Activated naive CD4-positive, alpha-beta T cell treated with anti-CD3 and anti-CD28 coated beads, Interleukin-2, amount 50 U/mL, for 24 hours (primary cell): ENCODE results near the gene MTFMT.
"Not testable (repeated sequence)": the region's sequence is repeated elsewhere in the genome, so short reads cannot be mapped to it uniquely, and the experiment has no call there.

Experiments used
- H3K27ac Mint-ChIP-seq: one replicate; pipeline ENCODE4 v1.8.0; 2021; ENCODE audit warnings: mild to moderate bottlenecking, mixed read lengths
- H3K27me3 Mint-ChIP-seq: one replicate; pipeline ENCODE4 v1.8.0; 2021; ENCODE audit warnings: mixed read lengths
- H3K36me3 Mint-ChIP-seq: one replicate; pipeline ENCODE4 v1.8.0; 2021; ENCODE audit warnings: mixed read lengths
- H3K4me1 Mint-ChIP-seq: one replicate; pipeline ENCODE4 v1.8.0; 2021; ENCODE audit warnings: mixed read lengths
- H3K4me3 Mint-ChIP-seq: one replicate; pipeline ENCODE4 v1.8.0; 2021; ENCODE audit warnings: mild to moderate bottlenecking, mixed read lengths
- H3K9me3 Mint-ChIP-seq: one replicate; pipeline ENCODE4 v1.8.0; 2021; ENCODE audit warnings: mixed read lengths

The MTFMT gene

DNA sequence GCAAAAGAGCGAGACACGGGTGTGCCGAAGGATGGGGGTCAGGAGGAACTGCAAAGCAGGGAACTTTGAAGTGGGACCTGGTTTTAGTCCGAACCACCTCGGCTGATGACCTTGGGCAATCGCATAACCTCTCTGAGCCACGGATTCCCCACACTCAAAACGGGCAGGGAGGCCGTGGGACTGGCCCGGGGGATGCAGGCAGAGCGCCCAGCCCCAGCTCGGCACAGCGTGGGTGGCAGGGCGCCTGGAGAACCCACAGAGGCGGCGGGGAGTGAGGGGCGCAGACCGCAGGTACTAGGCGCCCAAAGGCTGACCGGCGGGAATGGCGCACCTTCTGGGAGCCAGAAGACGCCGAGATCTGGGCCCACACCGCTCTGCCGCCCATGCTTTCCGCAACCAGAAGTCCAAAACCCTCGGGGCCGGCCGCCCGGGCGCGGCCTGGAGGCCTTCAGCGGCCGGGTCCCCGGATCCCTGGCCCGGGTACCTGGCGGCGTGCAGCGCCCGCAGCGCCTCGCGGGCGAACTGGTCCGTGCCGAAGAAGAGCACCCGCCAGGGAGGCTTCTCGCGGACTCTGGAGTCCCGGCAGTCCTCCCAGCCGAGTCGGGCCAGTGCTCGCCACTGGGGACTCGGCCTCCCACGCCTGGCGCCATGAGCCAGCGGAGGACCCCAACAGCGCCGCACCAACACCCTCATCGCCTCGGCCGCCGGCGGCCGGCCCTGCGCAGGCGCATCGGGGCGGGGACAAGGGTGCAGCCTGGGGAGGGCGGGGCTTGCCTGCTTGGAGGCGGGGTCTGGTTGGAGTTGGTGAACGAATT, at the start of gene MTFMT:
TSS of gene MTFMT (minus strand) at position 719 of the 815 bp plus-strand sequence. CDS start at position 693, 26 bp downstream.
- H3K9me3 Mint-ChIP-seq: no peaks in the 10 kb centered on the region
- peak within 1 kb of the TSS; percentile 92 for H3K4me3 Mint-ChIP-seq
- peaks cover 9% of the 10 kb centered on the region for H3K36me3 Mint-ChIP-seq
- peaks cover 2% of the 10 kb centered on the region for H3K27me3 Mint-ChIP-seq
- peak within 1 kb of the TSS; percentile 75 for H3K27ac Mint-ChIP-seq
- peaks cover 18% of the 10 kb centered on the region for H3K4me1 Mint-ChIP-seq

DNA sequence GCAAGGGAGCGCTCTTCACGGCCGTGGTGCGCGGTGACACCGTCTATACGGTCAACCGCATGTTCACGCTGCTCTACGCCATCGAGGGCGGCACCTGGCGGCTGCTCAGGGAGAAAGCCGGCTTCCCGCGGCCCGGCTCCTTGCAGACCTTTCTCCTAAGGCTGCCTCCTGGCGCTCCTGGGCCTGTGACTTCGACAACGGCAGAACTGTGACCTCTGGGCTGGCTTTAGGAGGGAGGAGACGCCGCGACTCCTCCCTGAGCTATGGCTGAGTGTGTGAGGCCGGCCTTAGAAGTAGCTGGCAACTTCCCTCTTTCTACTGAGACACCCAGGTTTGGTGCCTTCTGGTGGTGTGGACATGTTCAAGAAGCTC, 48.5 kb upstream of the MTFMT start:
- H3K27ac Mint-ChIP-seq: no peak overlapping the region
- H3K4me3 Mint-ChIP-seq: peak overlapping the region; percentile 44

DNA sequence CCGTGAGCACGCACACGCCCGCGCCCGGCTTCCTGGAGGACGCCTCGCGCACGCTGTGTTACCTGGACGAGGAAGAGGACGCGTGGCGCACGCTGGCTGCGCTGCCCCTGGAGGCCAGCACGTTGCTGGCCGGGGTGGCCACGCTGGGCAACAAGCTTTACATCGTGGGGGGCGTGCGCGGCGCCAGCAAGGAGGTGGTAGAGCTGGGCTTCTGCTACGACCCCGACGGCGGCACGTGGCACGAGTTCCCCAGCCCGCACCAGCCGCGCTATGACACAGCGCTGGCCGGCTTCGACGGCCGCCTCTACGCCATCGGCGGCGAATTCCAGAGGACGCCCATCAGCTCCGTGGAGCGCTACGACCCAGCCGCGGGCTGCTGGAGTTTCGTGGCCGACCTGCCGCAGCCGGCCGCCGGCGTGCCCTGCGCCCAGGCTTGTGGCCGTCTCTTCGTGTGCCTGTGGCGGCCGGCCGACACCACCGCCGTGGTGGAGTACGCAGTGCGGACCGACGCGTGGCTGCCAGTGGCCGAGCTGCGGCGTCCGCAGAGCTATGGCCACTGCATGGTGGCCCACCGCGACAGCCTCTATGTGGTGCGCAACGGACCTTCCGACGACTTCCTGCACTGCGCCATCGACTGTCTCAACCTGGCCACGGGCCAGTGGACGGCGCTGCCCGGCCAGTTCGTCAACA, 48.0 kb upstream of the MTFMT start:
- peaks cover 17% of the 10 kb centered on the region for H3K27me3 Mint-ChIP-seq
- peak overlapping the region; percentile 44 for H3K4me3 Mint-ChIP-seq
- H3K27ac Mint-ChIP-seq: no peak overlapping the region
- H3K36me3 Mint-ChIP-seq: no peaks in the 10 kb centered on the region
- H3K9me3 Mint-ChIP-seq: no peaks in the 10 kb centered on the region
- peaks cover 17% of the 10 kb centered on the region for H3K4me1 Mint-ChIP-seq

More for the DNA sequence above, 48.5 kb upstream of the MTFMT start:
- Mint-ChIP-seq H3K4me1 (peaks cover 22% of the 10 kb centered on the region), H3K36me3 (no peaks in the 10 kb centered on the region), H3K27me3 (peaks cover 17% of the 10 kb centered on the region), H3K9me3 (no peaks in the 10 kb centered on the region)

DNA sequence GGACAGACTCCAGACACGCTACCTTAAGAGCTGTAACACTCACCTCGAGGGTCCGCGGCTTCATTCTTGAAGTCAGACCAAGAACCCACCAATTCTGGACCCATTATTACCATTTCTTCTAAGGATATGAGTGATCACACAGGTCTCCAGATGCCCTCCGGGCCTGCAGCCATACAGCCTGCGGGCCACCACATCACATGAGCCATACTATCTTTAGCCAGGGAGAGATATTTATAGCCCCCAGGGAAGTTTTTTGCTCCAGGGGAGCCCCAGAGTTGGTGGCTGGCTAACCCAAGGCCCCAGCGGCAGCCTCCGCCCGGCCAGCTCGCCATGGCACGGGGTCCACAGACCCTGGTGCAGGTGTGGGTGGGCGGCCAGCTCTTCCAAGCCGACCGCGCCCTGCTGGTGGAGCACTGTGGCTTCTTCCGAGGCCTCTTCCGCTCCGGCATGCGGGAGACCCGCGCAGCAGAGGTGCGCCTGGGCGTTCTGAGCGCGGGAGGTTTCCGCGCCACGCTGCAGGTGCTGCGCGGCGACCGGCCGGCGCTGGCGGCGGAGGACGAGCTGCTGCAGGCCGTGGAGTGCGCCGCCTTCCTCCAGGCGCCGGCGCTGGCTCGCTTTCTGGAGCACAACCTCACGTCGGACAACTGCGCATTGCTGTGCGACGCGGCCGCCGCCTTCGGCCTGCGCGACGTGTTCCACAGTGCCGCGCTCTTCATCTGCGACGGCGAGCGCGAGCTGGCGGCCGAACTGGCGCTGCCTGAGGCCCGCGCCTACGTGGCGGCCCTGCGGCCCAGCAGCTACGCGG, 47.2 kb upstream of the MTFMT start, which contains the start of gene KBTBD13:
TSS of gene KBTBD13 (plus strand) at position 261 of the 805 bp plus-strand sequence. CDS start at position 331, 70 bp downstream.
- Mint-ChIP-seq H3K9me3 (no peaks in the 10 kb centered on the region), H3K4me3 (no peak within 1 kb of the TSS), H3K4me1 (peaks cover 10% of the 10 kb centered on the region), H3K36me3 (no peaks in the 10 kb centered on the region), H3K27me3 (peaks cover 17% of the 10 kb centered on the region), H3K27ac (no peak within 1 kb of the TSS)

DNA sequence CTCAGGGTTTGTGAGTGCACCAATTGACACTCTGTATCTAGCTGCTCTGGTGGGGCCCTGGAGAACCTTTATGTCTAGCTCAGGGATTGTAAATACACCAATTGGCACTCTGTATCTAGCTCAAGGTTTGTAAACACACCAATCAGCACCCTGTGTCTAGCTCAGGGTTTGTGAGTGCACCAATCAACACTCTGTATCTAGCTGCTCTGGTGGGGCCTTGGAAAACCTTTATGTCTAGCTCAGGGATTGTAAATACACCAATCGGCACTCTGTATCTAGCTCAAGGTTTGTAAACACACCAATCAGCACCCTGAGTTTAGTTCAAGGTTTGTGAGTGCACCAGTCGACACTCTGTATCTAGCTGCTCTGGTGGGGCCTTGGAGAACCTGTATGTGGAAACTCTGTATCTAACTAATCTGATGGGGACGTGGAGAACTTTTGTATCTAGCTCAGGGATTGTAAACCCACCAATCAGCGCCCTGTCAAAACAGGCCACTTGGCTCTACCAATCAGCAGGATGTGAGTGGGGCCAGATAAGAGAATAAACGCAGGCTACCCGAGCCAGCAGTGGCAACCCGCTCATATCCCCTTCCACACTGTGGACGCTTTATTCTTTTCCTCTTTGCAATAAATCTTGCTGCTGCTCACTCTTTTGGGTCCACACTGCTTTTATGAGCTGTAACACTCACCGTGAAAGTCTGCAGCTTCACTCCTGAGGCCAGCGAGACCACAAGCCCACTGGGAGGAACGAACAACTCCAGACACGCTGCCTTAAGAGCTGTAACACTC, 46.4 kb upstream of the MTFMT start:
- not testable (repeated sequence) for H3K4me1 Mint-ChIP-seq, H3K9me3 Mint-ChIP-seq, H3K27ac Mint-ChIP-seq, H3K36me3 Mint-ChIP-seq, H3K4me3 Mint-ChIP-seq
- peaks cover 17% of the 10 kb centered on the region for H3K27me3 Mint-ChIP-seq

DNA sequence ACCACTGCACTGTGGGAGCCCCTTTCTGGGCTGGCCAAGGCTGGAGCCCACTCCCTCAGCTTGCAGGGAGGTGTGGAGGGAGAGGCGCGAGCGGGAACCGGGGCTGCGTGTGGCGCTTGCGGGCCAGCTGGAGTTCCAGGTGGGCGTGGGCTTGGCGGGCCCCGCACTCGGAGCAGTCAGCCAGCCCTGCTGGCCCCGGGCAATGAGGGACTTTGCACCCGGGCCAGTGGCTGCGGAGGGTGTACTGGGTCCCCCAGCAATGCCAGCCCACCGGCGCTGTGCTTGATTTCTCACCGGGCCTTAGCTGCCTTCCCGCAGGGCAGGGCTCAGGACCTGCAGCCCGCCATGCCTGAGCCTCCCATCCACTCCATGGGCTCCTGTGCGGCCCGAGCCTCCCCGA, 45.5 kb upstream of the MTFMT start:
- not testable (repeated sequence) for H3K4me3 Mint-ChIP-seq, H3K36me3 Mint-ChIP-seq, H3K9me3 Mint-ChIP-seq, H3K4me1 Mint-ChIP-seq, H3K27ac Mint-ChIP-seq
- H3K27me3 Mint-ChIP-seq: peaks cover 17% of the 10 kb centered on the region

DNA sequence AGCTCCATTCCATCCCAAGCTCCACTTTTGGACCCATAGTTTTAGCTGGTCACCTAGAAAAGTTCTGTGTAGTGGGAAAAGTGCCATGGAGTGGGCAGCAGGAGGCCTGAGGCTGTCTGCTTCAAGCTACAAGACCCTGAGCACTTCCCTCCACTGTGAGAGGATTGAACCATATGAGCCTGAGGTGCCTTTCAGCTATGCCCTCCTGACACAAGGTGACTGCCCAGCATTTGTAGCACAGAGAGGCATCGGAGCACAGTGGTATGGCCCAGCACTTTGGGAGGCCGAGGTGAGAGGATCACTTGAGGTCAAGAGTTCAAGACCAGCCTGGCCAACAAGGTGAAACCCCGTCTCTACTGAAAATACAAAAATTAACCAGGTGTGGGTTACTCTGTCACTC, 43.2 kb upstream of the MTFMT start:
- Mint-ChIP-seq H3K4me3 (no peak overlapping the region), H3K9me3 (no peaks in the 10 kb centered on the region), H3K27me3 (peaks cover 11% of the 10 kb centered on the region), H3K36me3 (no peaks in the 10 kb centered on the region), H3K27ac (no peak overlapping the region), H3K4me1 (peaks cover 7% of the 10 kb centered on the region)

DNA sequence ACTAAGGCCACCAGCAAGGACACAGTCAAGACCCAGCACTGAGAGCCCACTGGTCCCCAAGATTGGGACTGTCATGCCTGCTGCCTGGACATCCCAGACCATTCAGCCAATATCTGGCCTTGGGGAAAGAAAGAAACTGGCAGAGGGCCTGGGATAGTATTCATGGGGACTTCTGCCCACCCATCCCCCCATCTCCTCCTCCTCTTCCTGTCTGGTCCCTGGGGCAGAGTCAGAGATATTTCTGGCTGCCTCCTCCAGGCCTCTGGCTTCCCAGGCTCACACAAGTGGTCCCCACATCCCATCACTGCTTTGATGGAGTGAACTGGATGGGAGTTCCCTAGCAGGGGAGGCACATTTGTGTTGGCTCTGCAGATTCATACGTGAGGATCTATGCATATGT, 42.6 kb upstream of the MTFMT start:
- H3K36me3 Mint-ChIP-seq: no peaks in the 10 kb centered on the region
- peaks cover 10% of the 10 kb centered on the region for H3K4me1 Mint-ChIP-seq
- H3K27ac Mint-ChIP-seq: no peak overlapping the region
- H3K9me3 Mint-ChIP-seq: no peaks in the 10 kb centered on the region
- no peak overlapping the region for H3K4me3 Mint-ChIP-seq
- peaks cover 14% of the 10 kb centered on the region for H3K27me3 Mint-ChIP-seq

DNA sequence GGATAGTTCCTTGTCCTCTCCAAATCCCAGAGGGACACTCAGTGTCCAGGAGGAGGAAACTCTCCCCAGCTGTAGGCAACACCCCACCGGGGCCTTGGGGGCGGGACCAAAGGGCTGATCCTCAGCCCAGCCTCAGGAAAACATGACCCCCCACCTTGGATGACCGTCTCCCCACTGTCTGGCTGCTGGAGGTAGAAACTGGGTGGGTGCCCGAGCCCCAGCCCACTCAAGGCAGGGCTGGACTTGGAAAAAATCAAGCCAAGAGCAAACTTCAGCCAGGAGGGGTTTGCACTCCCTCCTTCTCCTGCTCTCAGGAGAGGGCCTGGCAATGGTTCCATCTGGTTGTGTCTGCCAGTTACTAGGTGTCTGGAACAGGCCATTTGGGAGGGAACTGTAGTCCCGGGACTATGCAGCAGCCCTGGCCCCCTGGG, 42.0 kb upstream of the MTFMT start:
- no peaks in the 10 kb centered on the region for H3K9me3 Mint-ChIP-seq
- peaks cover 12% of the 10 kb centered on the region for H3K27me3 Mint-ChIP-seq
- peaks cover 11% of the 10 kb centered on the region for H3K4me1 Mint-ChIP-seq
- no peak overlapping the region for H3K27ac Mint-ChIP-seq
- H3K36me3 Mint-ChIP-seq: no peaks in the 10 kb centered on the region
- H3K4me3 Mint-ChIP-seq: no peak overlapping the region

DNA sequence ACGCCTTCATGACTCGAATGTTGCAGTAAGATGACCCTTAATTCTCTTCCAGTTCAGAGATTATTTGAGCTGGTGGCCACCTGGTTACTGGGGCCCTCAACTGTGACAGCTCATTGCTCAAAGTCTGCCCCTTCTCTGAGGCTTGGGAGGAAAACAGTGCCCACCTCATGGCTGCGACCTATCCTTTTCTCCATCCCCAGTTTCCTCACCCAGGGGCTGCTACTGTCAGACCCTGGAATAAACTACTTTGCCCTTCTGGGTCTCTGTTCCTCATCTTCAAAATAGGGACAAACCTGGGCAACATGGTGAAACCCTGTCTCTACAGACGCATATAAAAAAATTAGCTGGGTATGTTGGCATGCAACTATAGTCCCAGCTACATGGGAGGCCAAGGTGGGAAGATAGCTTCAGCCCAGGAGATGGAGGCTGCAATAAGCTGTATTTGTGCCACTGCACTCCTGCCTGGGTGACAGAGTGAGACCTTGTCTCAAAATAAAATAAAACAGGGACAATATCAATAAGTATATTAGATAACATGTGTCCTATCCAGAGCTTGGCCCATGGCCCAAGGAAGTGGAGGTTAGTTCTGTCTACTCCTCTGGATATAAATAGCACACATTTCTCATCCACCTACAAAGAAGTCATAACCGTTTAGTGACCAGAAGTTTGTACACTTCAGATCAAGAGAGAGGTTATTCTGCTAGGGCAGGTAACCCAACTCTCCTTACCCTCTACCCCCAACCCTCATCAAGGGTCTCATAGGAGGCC, 40.5 kb upstream of the MTFMT start:
- Mint-ChIP-seq H3K4me3 (no peak overlapping the region), H3K9me3 (no peaks in the 10 kb centered on the region), H3K27ac (no peak overlapping the region), H3K36me3 (no peaks in the 10 kb centered on the region), H3K4me1 (peaks cover 11% of the 10 kb centered on the region), H3K27me3 (peaks cover 18% of the 10 kb centered on the region)

DNA sequence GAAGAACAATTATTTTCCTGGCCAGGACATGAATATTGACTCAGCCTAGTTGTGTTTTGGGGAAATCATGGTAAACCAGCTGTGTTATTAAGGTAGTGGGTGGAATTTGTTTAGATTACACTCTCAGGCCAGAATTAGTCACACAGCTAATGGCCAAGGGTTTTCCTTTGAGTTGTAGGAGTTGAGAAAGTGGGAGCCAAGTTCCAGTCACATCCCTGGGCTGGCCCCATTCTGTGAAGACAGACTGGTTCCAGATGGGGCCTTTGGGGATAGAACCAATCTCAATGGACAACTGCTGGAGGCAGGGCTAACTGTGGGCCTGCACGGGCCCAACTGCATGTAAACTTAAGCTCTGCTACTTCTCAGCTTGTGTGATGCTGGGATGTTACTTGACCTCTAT, 39.7 kb upstream of the MTFMT start:
- Mint-ChIP-seq H3K27me3 (peaks cover 18% of the 10 kb centered on the region), H3K27ac (no peak overlapping the region), H3K4me1 (peaks cover 11% of the 10 kb centered on the region), H3K36me3 (no peaks in the 10 kb centered on the region), H3K4me3 (no peak overlapping the region), H3K9me3 (no peaks in the 10 kb centered on the region)

DNA sequence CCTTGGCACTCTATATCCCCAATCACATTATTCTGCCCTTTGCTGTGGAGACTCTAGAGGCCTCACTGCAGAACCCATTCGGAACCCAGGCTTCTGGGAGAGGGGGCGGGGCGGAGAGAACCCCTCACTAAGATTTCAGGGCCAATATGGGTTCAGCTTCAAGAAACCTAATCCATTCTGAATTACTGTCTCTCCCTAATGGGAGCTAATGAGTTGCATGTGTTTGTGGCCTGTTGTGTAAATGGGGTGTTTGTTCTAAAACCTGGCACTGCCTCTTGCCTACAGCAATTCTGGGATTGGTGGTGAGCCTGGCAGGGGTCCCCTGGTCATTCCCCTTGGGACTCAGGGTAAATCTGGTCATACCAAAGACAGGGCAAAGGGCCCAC, 39.0 kb upstream of the MTFMT start:
- Mint-ChIP-seq H3K27ac (no peak overlapping the region), H3K36me3 (no peaks in the 10 kb centered on the region), H3K4me1 (peaks cover 11% of the 10 kb centered on the region), H3K9me3 (no peaks in the 10 kb centered on the region), H3K27me3 (peaks cover 18% of the 10 kb centered on the region), H3K4me3 (peak overlapping the region; percentile 4)

DNA sequence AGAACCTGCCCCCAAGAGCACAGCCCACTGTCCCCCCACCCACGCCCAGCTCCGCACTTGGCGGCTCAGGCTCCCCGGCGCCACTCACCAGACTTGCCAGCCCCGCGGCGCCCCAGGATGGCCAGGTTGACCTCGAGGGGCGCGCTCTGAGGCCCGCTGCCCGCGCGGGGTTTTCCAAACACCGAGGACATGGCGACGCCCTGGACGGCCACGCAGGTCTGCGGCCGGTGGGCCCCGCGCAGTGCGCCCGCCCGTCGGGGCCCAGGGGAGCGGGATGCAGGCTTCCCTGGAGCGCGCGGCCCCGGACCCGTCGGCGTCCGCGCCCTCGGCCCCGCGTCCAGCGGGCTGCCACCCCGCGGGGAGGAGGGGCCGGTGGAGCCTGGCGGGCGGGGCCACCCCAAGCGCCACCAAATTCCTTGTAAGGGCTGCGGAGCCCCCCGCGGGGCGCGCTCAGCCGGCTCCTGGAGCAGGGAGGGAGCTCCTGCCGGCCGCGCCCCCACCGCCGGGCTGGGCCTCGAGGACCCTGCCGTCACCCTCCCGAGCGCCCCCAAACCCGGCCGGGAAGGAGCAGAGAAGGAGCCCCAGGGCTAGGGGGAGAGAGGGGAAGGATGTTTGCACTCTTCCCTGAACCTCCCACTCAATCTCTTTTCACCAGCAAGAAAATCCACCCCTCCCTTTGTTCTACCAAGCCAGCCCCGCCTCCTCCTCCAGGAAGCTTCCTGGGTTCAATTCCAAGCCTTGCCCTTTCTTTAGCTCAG, 38.4 kb upstream of the MTFMT start, which contains the start of gene RASL12:
TSS of gene RASL12 (minus strand) at position 347 of the 758 bp plus-strand sequence. CDS start at position 191, 156 bp downstream.
- Mint-ChIP-seq H3K27me3 (peaks cover 18% of the 10 kb centered on the region), H3K9me3 (no peaks in the 10 kb centered on the region), H3K27ac (no peak within 1 kb of the TSS), H3K4me3 (peak within 1 kb of the TSS; percentile 5), H3K4me1 (peaks cover 11% of the 10 kb centered on the region), H3K36me3 (no peaks in the 10 kb centered on the region)

DNA sequence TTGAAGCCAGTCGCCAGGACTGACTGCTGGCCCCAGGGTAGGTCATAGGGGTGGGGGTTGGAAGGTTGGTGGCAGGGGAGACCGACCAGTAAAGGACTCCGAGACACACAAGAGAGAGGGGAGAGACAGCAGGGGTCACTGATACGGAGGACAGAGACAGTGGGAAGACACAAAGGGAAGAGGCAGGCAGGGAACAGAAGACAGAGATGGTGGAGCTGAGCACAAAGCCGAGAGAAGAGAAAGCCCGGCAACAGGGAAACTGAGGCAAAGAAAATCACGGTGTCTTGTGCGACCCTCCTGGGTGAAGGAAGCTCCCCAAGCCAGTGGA, 37.8 kb upstream of the MTFMT start:
- Mint-ChIP-seq H3K36me3 (no peaks in the 10 kb centered on the region), H3K4me1 (peaks cover 11% of the 10 kb centered on the region), H3K27me3 (peaks cover 18% of the 10 kb centered on the region), H3K27ac (no peak overlapping the region), H3K4me3 (peak overlapping the region; percentile 5), H3K9me3 (no peaks in the 10 kb centered on the region)
